T-cell (primary cell): ENCODE data around the gene FAU. TPM values are rescaled to one million over a fixed set of nuclear protein-coding genes. Genes with fewer than 3 reads are reported as not detected.

Source experiments
- ATAC-seq, 4 experiments: fragments of 200-7000 bp in 3 of 4; fragments of 150-1000 bp in 1 of 4; cut with Tn5 transposase; replicated peaks in 1 of 4; 1 replicate in 3 of 4; 2 replicates in 1 of 4; pipeline ENCODE4 v1.10.0; 2021; ENCODE audit warnings: moderate library complexity in 3 of 4, mild to moderate bottlenecking in 2 of 4, moderate number of reproducible peaks in 1 of 4
- CTCF ChIA-PET, 2 donors: fragments of 300-600 bp; sonication (Branson Sonifier 250); formaldehyde crosslinking; loops; one replicate each; lab custom pipeline; 2022; ENCODE audit warnings: antibody characterized with exemption in 2 of 2; lab: Charles Lee
- POLR2A ChIA-PET, 2 donors: fragments of 300-600 bp; sonication (Branson Sonifier 250); formaldehyde crosslinking; loops; one replicate each; lab custom pipeline; 2022; ENCODE audit warnings: antibody characterized with exemption in 2 of 2; lab: Charles Lee
- DNase-seq, 35 experiments: peaks; one replicate each; pipeline versions ENCODE4 v3.0.0 to v3.0.0-alpha.2; 2013 to 2023
- H3K27ac ChIP-seq: one replicate; pipeline ENCODE4 v1.5.1; 2013; ENCODE audit warnings: low read length
- H3K27me3 ChIP-seq, 2 experiments: replicated peaks in 1 of 2; 1 replicate in 1 of 2; 2 replicates in 1 of 2; pipeline versions ENCODE4 v1.6.1 to v1.7.0; 2013; ENCODE audit warnings: low read length in 1 of 2, mixed read lengths in 1 of 2; ENCODE audit not compliant: control insufficient read depth in 2 of 2, insufficient read depth in 2 of 2; ENCODE audit errors: extremely low read depth in 1 of 2
- H3K36me3 ChIP-seq, 2 donors: 1 replicate in 1 of 2; 2 replicates in 1 of 2; pipeline versions ENCODE4 v1.6.1 to v1.7.0; 2013; ENCODE audit warnings: low read length in 1 of 2; ENCODE audit not compliant: control insufficient read depth in 2 of 2, insufficient read depth in 1 of 2; ENCODE audit errors: extremely low read depth in 1 of 2
- H3K4me1 ChIP-seq, 2 experiments: 1 replicate in 1 of 2; 2 replicates in 1 of 2; pipeline versions ENCODE4 v1.6.1 to v1.7.0; 2013; ENCODE audit warnings: low read length in 2 of 2, mixed read lengths in 1 of 2; ENCODE audit not compliant: insufficient read depth in 2 of 2, control insufficient read depth in 1 of 2; ENCODE audit errors: extremely low read depth in 1 of 2
- H3K4me3 ChIP-seq, 2 donors: 1 replicate in 1 of 2; 2 replicates in 1 of 2; pipeline versions ENCODE4 v1.5.1 to v1.7.0; 2013; ENCODE audit warnings: mild to moderate bottlenecking in 2 of 2, low read length in 1 of 2, moderate library complexity in 1 of 2; ENCODE audit not compliant: control insufficient read depth in 1 of 2; ENCODE audit errors: extremely low read depth in 1 of 2
- H3K9me3 ChIP-seq: 2 replicates; pipeline ENCODE4 v1.7.0; 2013
- H3K27ac Mint-ChIP-seq, 2 donors: one replicate each; pipeline ENCODE4 v1.8.0; 2020 to 2021; ENCODE audit warnings: mild to moderate bottlenecking in 2 of 2, mixed read lengths in 2 of 2
- H3K27me3 Mint-ChIP-seq, 2 donors: one replicate each; pipeline ENCODE4 v1.8.0; 2021 to 2022; ENCODE audit warnings: mixed read lengths in 2 of 2
- H3K36me3 Mint-ChIP-seq: one replicate; pipeline ENCODE4 v1.8.0; 2021; ENCODE audit warnings: mixed read lengths
- H3K4me1 Mint-ChIP-seq, 3 donors: one replicate each; pipeline ENCODE4 v1.8.0; 2020 to 2022; ENCODE audit warnings: mixed read lengths in 3 of 3, mild to moderate bottlenecking in 1 of 3
- H3K4me3 Mint-ChIP-seq, 3 donors: one replicate each; pipeline ENCODE4 v1.8.0; 2020 to 2022; ENCODE audit warnings: mild to moderate bottlenecking in 3 of 3, mixed read lengths in 3 of 3, moderate library complexity in 3 of 3
- H3K9me3 Mint-ChIP-seq, 3 donors: one replicate each; pipeline ENCODE4 v1.8.0; 2020 to 2022; ENCODE audit warnings: mixed read lengths in 3 of 3
- WGBS: methylation state at CpG from one replicate; pipeline ENCODE4 v1.1.5; 2013; ENCODE audit warnings: missing lambda C conversion rate; ENCODE audit not compliant: insufficient coverage; 5-methylcytosine and 5-hydroxymethylcytosine counted together
- total RNA-seq, 35 experiments: library from RNA in 6 of 35; stranded (reverse) in 6 of 35; fragments of 120-200 nt in 1 of 35; gene quantifications; one replicate each; pipeline versions ENCODE4 v1.2.1 to v1.2.4 and lab custom pipeline; 2013 to 2026

FAU gene
- total RNA-seq, 5 donors from 2014 or later (not counting 1 experiment from before 2014, with no cell fraction given): 1,477 to 1,924 (median 1,724) TPM

GRCh38 chr11:65107751-65108468, 14.0 kb downstream of the FAU start:
- peaks cover 34 to 42% (median 39%) of the 10 kb centered on the region in 3 donors for H3K4me1 Mint-ChIP-seq
- 96% methylated on average over 52 of the region's 52 CpGs for WGBS
- no peaks in the 10 kb centered on the region for H3K9me3 Mint-ChIP-seq

GRCh38 chr11:65107078-65107477, 14.9 kb downstream of the FAU start:
- peaks cover 34 to 44% (median 37%) of the 10 kb centered on the region in 3 donors for H3K4me1 Mint-ChIP-seq
- Histone ChIP-seq H3K27ac (no peak overlapping the region), H3K9me3 (no peaks in the 10 kb centered on the region), H3K27me3 (no peaks in the 10 kb centered on the region), H3K4me3 (no peak overlapping the region), H3K36me3 (peaks cover 14 to 45% of the 10 kb centered on the region in 2 donors), H3K4me1 (peaks cover 2 to 27% of the 10 kb centered on the region in 2 experiments)
- H3K27me3 Mint-ChIP-seq: no peaks in the 10 kb centered on the region
- H3K36me3 Mint-ChIP-seq: peaks cover 23% of the 10 kb centered on the region
- no peak overlapping the region for H3K27ac Mint-ChIP-seq
- no peak for ATAC-seq
- POLR2A ChIA-PET: interaction anchor here in 1 of 2 donors (0.6 kb wide), 1 partner anchor 250 kb away, joined by 3 read pairs; no protein-coding TSS in a partner anchor
- DNase-seq: no peak
- H3K4me3 Mint-ChIP-seq: no peak overlapping the region
- no peaks in the 10 kb centered on the region for H3K9me3 Mint-ChIP-seq
- WGBS: 83% methylated on average over 1 of the region's 15 CpGs
- CTCF ChIA-PET: no interaction called here

More at GRCh38 chr11:65107751-65108468, 14.0 kb downstream of the FAU start:
- ATAC-seq (no peak), DNase-seq (no peak)
- Histone ChIP-seq H3K4me3 (no peak overlapping the region), H3K36me3 (peaks cover 14 to 45% of the 10 kb centered on the region in 2 donors), H3K27ac (no peak overlapping the region), H3K27me3 (no peaks in the 10 kb centered on the region), H3K9me3 (no peaks in the 10 kb centered on the region), H3K4me1 (peaks cover 3 to 33% of the 10 kb centered on the region in 2 experiments)
- H3K4me3 Mint-ChIP-seq: no peak overlapping the region
- ChIA-PET POLR2A (interaction anchor here in 1 of 2 donors (0.6 kb wide), 1 partner anchor 251 kb away, joined by 3 read pairs; no protein-coding TSS in a partner anchor), CTCF (interaction anchor here in 1 of 2 donors (0.5 kb wide), 1 partner anchor 74 kb away, joined by 6 read pairs; the partner anchor contains the start of gene CAPN1)
- no peaks in the 10 kb centered on the region for H3K27me3 Mint-ChIP-seq
- no peak overlapping the region for H3K27ac Mint-ChIP-seq
- peaks cover 23% of the 10 kb centered on the region for H3K36me3 Mint-ChIP-seq

DNA sequence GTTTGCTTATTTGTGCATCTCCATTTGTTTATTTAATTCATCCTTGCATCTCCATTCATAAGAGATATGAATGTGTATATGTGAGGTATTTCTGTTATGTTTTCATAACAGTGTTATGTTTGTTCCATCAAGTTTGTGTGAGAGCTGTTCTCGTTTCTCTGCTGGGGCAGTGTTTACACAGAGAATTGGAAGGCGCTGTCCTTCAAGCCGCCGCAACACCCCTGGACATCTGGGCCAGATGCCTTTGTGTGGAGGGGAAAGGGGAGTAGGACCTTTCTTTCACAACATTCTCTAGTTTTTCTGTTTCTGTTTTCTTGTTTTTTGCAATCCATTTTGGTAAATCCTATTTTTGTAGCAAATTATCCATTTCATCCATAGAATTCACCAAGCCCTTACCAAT, 17.3 kb downstream of the FAU start:
- CTCF ChIA-PET: no interaction called here
- Histone ChIP-seq H3K4me1 (peaks cover 0 to 2% of the 10 kb centered on the region in 2 experiments), H3K9me3 (no peaks in the 10 kb centered on the region), H3K36me3 (peaks cover 14 to 43% of the 10 kb centered on the region in 2 donors), H3K27me3 (no peaks in the 10 kb centered on the region), H3K27ac (no peak overlapping the region), H3K4me3 (no peak overlapping the region)
- no peaks in the 10 kb centered on the region for H3K27me3 Mint-ChIP-seq
- H3K9me3 Mint-ChIP-seq: no peaks in the 10 kb centered on the region
- DNase-seq (no peak), ATAC-seq (no peak)
- WGBS: 80% methylated on average over 1 of the region's 4 CpGs
- POLR2A ChIA-PET: interaction anchor here in 1 of 2 donors (0.5 kb wide), 1 partner anchor 333 kb away, joined by 3 read pairs; no protein-coding TSS in a partner anchor
- peak overlapping the region in 1 of 2 donors; percentile 11 for H3K27ac Mint-ChIP-seq
- H3K4me1 Mint-ChIP-seq: peaks cover 12 to 23% (median 15%) of the 10 kb centered on the region in 3 donors
- peaks cover 27% of the 10 kb centered on the region for H3K36me3 Mint-ChIP-seq
- no peak overlapping the region for H3K4me3 Mint-ChIP-seq

- peaks cover 11 to 41% of the 10 kb centered on the region in 2 donors for H3K36me3 ChIP-seq
- no peaks in the 10 kb centered on the region for H3K9me3 Mint-ChIP-seq
- H3K27ac ChIP-seq: no peak overlapping the region
- ChIA-PET POLR2A (no interaction called here), CTCF (interaction anchor here in 1 of 2 donors (1.2 kb wide), 1 partner anchor 226 kb away, joined by 3 read pairs; no protein-coding TSS in a partner anchor)
- H3K4me3 ChIP-seq: no peak overlapping the region
- no peak for DNase-seq
- H3K4me1 ChIP-seq: peaks cover 0 to 2% of the 10 kb centered on the region in 2 experiments
- H3K27me3 Mint-ChIP-seq: no peaks in the 10 kb centered on the region
- H3K27me3 ChIP-seq: no peaks in the 10 kb centered on the region
- ATAC-seq: no peak
- peak overlapping the region in 1 of 2 donors; percentile 8 for H3K27ac Mint-ChIP-seq
- no peaks in the 10 kb centered on the region for H3K9me3 ChIP-seq
- no peak overlapping the region for H3K4me3 Mint-ChIP-seq
- H3K36me3 Mint-ChIP-seq: peaks cover 32% of the 10 kb centered on the region
- H3K4me1 Mint-ChIP-seq: peaks cover 17 to 28% (median 23%) of the 10 kb centered on the region in 3 donors
Observed at GRCh38 chr11:65103476-65103875, 18.5 kb downstream of the FAU start.

DNA sequence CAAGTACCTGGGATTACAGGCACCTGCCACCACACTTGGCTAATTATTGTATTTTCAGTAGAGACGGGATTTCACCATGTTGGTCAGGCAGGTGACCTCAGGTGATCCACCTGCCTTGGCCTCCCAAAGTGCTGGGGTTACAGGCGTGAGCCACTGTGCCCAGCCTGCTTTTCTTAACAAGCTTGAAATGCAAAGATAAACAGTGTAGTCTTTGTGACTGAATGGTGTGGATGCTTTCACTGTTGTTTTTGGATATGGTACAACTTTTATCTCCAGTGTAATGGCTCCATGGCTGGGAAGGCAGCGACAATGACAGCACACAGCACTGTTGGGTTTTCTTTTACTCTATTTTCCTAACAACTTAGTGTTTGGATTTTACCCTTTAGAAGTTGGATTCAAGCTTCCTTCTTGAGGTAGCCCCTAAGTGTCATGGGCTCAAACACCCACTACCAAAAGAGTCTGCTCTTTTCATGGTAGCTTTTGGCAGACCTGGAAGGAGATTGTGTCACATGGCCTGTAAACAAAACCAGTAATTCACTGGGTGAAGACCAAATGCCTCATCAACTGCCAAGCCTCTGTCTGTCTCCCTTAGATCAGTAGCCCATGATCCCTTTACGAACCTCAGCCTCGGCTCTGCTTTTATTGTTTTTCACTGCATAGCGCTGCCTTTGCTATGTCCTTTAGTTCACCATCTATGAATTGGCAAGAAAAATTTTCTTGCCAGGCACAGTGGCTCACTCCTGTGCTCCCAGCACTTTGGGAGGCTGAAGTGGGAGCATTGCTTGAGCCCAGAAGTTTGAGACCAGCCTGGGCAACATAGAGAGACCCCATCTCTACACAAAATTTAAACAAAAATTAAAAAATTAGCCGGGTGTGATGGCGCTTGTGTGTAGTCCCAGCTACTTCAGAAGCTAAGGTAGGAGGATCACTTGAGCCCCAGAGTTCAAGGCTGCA, 19.5 kb downstream of the FAU start:
- no peaks in the 10 kb centered on the region for H3K27me3 Mint-ChIP-seq
- peaks cover 2 to 8% of the 10 kb centered on the region in 2 experiments for H3K4me1 ChIP-seq
- CTCF ChIA-PET: interaction anchor here (0.6 to 1.2 kb wide), 3 partner anchors 8 to 227 kb away, joined by 3 to 4 read pairs (median 3); no protein-coding TSS in a partner anchor
- no peaks in the 10 kb centered on the region for H3K9me3 ChIP-seq
- no peak for ATAC-seq
- POLR2A ChIA-PET: interaction anchor here in 1 of 2 donors (0.9 kb wide), 1 partner anchor 63 kb away, joined by 3 read pairs; no protein-coding TSS in a partner anchor
- H3K36me3 Mint-ChIP-seq: peaks cover 37% of the 10 kb centered on the region
- no peak overlapping the region for H3K4me3 ChIP-seq
- peaks cover 21 to 34% (median 23%) of the 10 kb centered on the region in 3 donors for H3K4me1 Mint-ChIP-seq
- H3K9me3 Mint-ChIP-seq: no peaks in the 10 kb centered on the region
- H3K27ac ChIP-seq: no peak overlapping the region
- H3K27ac Mint-ChIP-seq: no peak overlapping the region
- peaks cover 5 to 36% of the 10 kb centered on the region in 2 donors for H3K36me3 ChIP-seq
- H3K4me3 Mint-ChIP-seq: no peak overlapping the region
- 99% methylated on average over 6 of the region's 8 CpGs for WGBS
- H3K27me3 ChIP-seq: no peaks in the 10 kb centered on the region
- no peak for DNase-seq
